B cell (primary cell): ENCODE results near the gene ICE2. TPM values are rescaled to one million over a fixed set of nuclear protein-coding genes. Genes with fewer than 3 reads are reported as not detected.

Experiments
- ATAC-seq: fragments of 200-7000 bp; cut with Tn5 transposase; one replicate; pipeline ENCODE4 v1.10.0; 2021; ENCODE audit warnings: low read depth, mild to moderate bottlenecking, moderate number of reproducible peaks, moderate library complexity
- CTCF ChIA-PET: fragments of 350-600 bp; sonication (Branson Sonifier 250); formaldehyde crosslinking; loops from one replicate; lab custom pipeline; 2021; ENCODE audit warnings: antibody characterized with exemption, inconsistent platforms; lab: Charles Lee
- POLR2A ChIA-PET: fragments of 350-600 bp; sonication (Branson Sonifier 250); formaldehyde crosslinking; loops from one replicate; lab custom pipeline; 2021; ENCODE audit warnings: antibody characterized with exemption; lab: Charles Lee
- DNase-seq: peaks from one replicate; pipeline ENCODE4 v3.0.0; 2013
- H2AFZ ChIP-seq: 2 replicates; pipeline ENCODE4 v1.6.1; 2012; ENCODE audit warnings: mild to moderate bottlenecking, low read depth, low read length; ENCODE audit not compliant: insufficient read depth, poor library complexity, severe bottlenecking
- H3K27ac ChIP-seq, 2 donors: 1 replicate in 1 of 2; 2 replicates in 1 of 2; pipeline ENCODE4 v1.5.1; 2012 to 2013; ENCODE audit warnings: low read length in 2 of 2, mild to moderate bottlenecking in 2 of 2, moderate library complexity in 1 of 2
- H3K27me3 ChIP-seq, 4 experiments: fragments of 200-600 bp in 1 of 4; sonication (generic) in 1 of 4; replicated peaks in 1 of 4; 1 replicate in 2 of 4; 2 replicates in 2 of 4; pipeline versions ENCODE4 v1.6.1 to v1.7.0; 2013 to 2016; ENCODE audit warnings: low read length in 3 of 4, mild to moderate bottlenecking in 2 of 4, mixed read lengths in 1 of 4, moderate library complexity in 1 of 4; ENCODE audit not compliant: insufficient read depth in 4 of 4, control insufficient read depth in 3 of 4; ENCODE audit errors: control extremely low read depth in 1 of 4
- H3K36me3 ChIP-seq, 2 experiments: replicated peaks in 1 of 2; 1 replicate in 1 of 2; 2 replicates in 1 of 2; pipeline versions ENCODE4 v1.6.1 to v1.7.1; 2013; ENCODE audit warnings: low read length in 1 of 2; ENCODE audit not compliant: insufficient read depth in 2 of 2, control insufficient read depth in 1 of 2; ENCODE audit errors: control extremely low read depth in 1 of 2, extremely low read depth in 1 of 2
- H3K4me1 ChIP-seq, 2 donors: fragments of 200-600 bp in 1 of 2; sonication (generic) in 1 of 2; 1 replicate in 1 of 2; 2 replicates in 1 of 2; pipeline versions ENCODE4 v1.5.1 to v1.6.1; 2013 to 2017; ENCODE audit warnings: low read length in 2 of 2; ENCODE audit not compliant: control insufficient read depth in 2 of 2, insufficient read depth in 2 of 2
- H3K4me2 ChIP-seq: replicated peaks from 2 replicates; pipeline ENCODE3; 2012; ENCODE audit warnings: mild to moderate bottlenecking, low read depth, low read length; ENCODE audit not compliant: poor library complexity, severe bottlenecking
- H3K4me3 ChIP-seq, 5 experiments: fragments of 200-600 bp in 1 of 5; sonication (generic) in 1 of 5; 1 replicate in 3 of 5; 2 replicates in 2 of 5; pipeline versions ENCODE4 v1.5.1 to v1.7.0; 2011 to 2016; ENCODE audit warnings: low read length in 4 of 5, mild to moderate bottlenecking in 4 of 5, low read depth in 2 of 5, control low read depth in 1 of 5, moderate library complexity in 1 of 5; ENCODE audit not compliant: insufficient read depth in 1 of 5; ENCODE audit errors: control extremely low read depth in 1 of 5, extremely low read depth in 1 of 5
- H3K79me2 ChIP-seq: fragments of 200-600 bp; sonication (generic); one replicate; pipeline ENCODE4 v1.6.0; 2016; ENCODE audit warnings: low read length; ENCODE audit not compliant: control insufficient read depth, insufficient read depth
- H3K9ac ChIP-seq: fragments of 200-600 bp; sonication (generic); 2 replicates; pipeline ENCODE4 v1.6.1; 2017; ENCODE audit warnings: mild to moderate bottlenecking, low read length, moderate library complexity
- H3K9me3 ChIP-seq, 3 donors: one replicate each; pipeline versions ENCODE4 v1.6.1 to v1.7.1; 2013; ENCODE audit warnings: low read length in 2 of 3; ENCODE audit not compliant: control insufficient read depth in 2 of 3, insufficient read depth in 1 of 3; ENCODE audit errors: control extremely low read depth in 1 of 3
- H4K20me1 ChIP-seq: 2 replicates; pipeline ENCODE4 v1.6.0; 2012; ENCODE audit warnings: mild to moderate bottlenecking, low read length; ENCODE audit not compliant: insufficient read depth, control insufficient read depth, poor library complexity, severe bottlenecking
- H3K27ac Mint-ChIP-seq: one replicate; pipeline ENCODE4 v1.8.0; 2021; ENCODE audit warnings: mixed read lengths
- H3K27me3 Mint-ChIP-seq: one replicate; pipeline ENCODE4 v1.8.0; 2021; ENCODE audit warnings: mixed read lengths
- H3K4me1 Mint-ChIP-seq: one replicate; pipeline ENCODE4 v1.8.0; 2021; ENCODE audit warnings: mixed read lengths
- H3K4me3 Mint-ChIP-seq: one replicate; pipeline ENCODE4 v1.8.0; 2021; ENCODE audit warnings: mixed read lengths
- H3K9me3 Mint-ChIP-seq: one replicate; pipeline ENCODE4 v1.8.0; 2022; ENCODE audit warnings: mixed read lengths; ENCODE audit not compliant: insufficient read depth
- EZH2 ChIP-seq: IDR thresholded peaks from 2 replicates; pipeline ENCODE4 v1.6.1; 2012; ENCODE audit warnings: borderline replicate concordance, low read depth, mild to moderate bottlenecking, moderate library complexity, low read length; ENCODE audit not compliant: insufficient read depth, poor library complexity, severe bottlenecking
- WGBS: methylation state at CpG from one replicate; pipeline ENCODE4 v1.1.5; 2013; ENCODE audit warnings: missing lambda C conversion rate; ENCODE audit not compliant: insufficient coverage; 5-methylcytosine and 5-hydroxymethylcytosine counted together
- intact Hi-C: fragments of 100-400 bp; cut with micrococcal nuclease; formaldehyde crosslinking; loops from one replicate; pipeline ENCODE4 v1.10.0; 2022
- polyA plus RNA-seq: library from polyadenylated mRNA; depleted of rRNA; stranded (reverse); fragments of >200 nt; gene quantifications from 2 replicates; pipeline ENCODE4 v1.2.3, GENCODE V29; 2012
- total RNA-seq, 2 donors: library from RNA; stranded (reverse); fragments of 120-200 nt in 1 of 2; gene quantifications; 1 replicate in 1 of 2; 2 replicates in 1 of 2; pipeline versions ENCODE4 v1.2.3 to v1.2.4, GENCODE V29; 2013 to 2022
- TF ChIP-seq, protein P1 (sequence below): fragments of 200-600 bp; IDR thresholded peaks from one replicate; pipeline ENCODE4 v1.8.0; 2022; ENCODE audit warnings: antibody characterized with exemption, mild to moderate bottlenecking

Gene ICE2
- total and polyA plus RNA-seq, 2 donors (not counting 1 experiment from before 2014, with no cell fraction given): 19.0 to 71.2 TPM

- H3K79me2 ChIP-seq: peaks cover 58% of the 10 kb centered on the region
- WGBS: no CpG with 5 or more reads among the region's 1 CpG
- ChIA-PET POLR2A (interaction anchor here (1.3 kb wide), 1 partner anchor 82 kb away, joined by 18 read pairs; the partner anchor contains the start of gene ANXA2), CTCF (interaction anchor here (1.2 to 1.3 kb wide), 2 partner anchors 40 to 82 kb away, joined by 4 to 8 read pairs; partner anchors contain the start of gene ANXA2)
- no peak for TF ChIP-seq EZH2
- peak overlapping the region; percentile 96 for H2AFZ ChIP-seq
- peak overlapping the region; percentile 84 for H3K4me2 ChIP-seq
- H3K4me1 ChIP-seq: peaks cover 23 to 28% of the 10 kb centered on the region in 2 donors
- H4K20me1 ChIP-seq: no peaks in the 10 kb centered on the region
- peak overlapping the region; percentile 97 for H3K27ac Mint-ChIP-seq
- peak overlapping the region; percentile 99 for H3K4me3 Mint-ChIP-seq
- ATAC-seq (no peak), DNase-seq (peak; percentile 12)
- intact Hi-C loops: no loop called here
- H3K36me3 ChIP-seq: peaks cover 4% of the 10 kb centered on the region in 2 experiments
- H3K27me3 Mint-ChIP-seq: no peaks in the 10 kb centered on the region
- H3K27ac ChIP-seq: peak overlapping the region in 1 of 2 donors; percentile 95
- no peaks in the 10 kb centered on the region for H3K27me3 ChIP-seq
- H3K9me3 ChIP-seq: no peaks in the 10 kb centered on the region
- peak overlapping the region in 2 of 5 experiments; percentile 92 to 97 for H3K4me3 ChIP-seq
- peak overlapping the region; percentile 98 for H3K9ac ChIP-seq
- no peaks in the 10 kb centered on the region for H3K9me3 Mint-ChIP-seq
- peaks cover 48% of the 10 kb centered on the region for H3K4me1 Mint-ChIP-seq
Observed at GRCh38 chr15:60480149-60480548, 1.2 kb upstream of the ICE2 start.

DNA sequence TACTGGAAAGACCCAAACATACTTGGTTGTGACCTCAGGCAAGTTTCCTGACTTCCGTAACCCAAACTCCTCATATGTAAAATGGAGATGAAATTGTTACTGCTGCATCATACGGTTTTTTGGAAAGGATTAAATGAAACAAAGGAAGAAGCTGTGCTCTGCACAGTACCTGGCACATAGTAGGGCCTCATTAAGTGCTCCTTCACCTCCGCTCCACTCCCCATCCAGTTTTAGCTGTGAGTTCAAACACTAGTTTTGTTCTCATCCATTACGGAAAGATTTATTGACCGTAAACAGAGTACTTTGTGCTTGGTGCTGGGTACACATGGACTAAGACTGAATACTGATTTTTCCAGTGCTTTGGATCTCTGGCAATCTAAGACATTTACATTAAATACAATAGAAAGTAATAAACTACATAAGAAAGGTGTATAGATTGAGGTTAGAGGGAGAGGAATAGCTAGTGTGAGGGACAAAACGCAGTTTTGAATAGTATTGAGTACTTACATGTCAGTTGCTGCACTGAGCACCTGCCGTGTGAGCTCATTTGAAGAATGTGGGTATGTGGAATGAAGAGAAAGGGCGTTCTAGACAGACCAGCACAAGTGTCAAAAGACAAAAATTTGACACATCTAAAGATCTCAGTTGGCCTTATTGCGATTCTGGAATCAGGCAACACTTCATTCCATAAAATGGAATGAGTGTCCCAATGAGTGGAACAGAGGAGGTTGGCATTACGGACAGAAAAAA, 594 bp upstream of the ICE2 start:
- Histone ChIP-seq H4K20me1 (no peaks in the 10 kb centered on the region), H3K27me3 (no peaks in the 10 kb centered on the region), H3K9ac (peak overlapping the region; percentile 98), H3K9me3 (no peaks in the 10 kb centered on the region), H3K4me3 (peak overlapping the region; percentile 76 to 97 (median 89)), H3K4me1 (peaks cover 23 to 28% of the 10 kb centered on the region in 2 donors), H3K79me2 (peaks cover 64% of the 10 kb centered on the region), H3K4me2 (peak overlapping the region; percentile 84), H3K27ac (peak overlapping the region; percentile 85 to 95), H3K36me3 (peaks cover 4 to 9% of the 10 kb centered on the region in 2 experiments), H2AFZ (peak overlapping the region; percentile 96)
- ATAC-seq: no peak
- H3K9me3 Mint-ChIP-seq: no peaks in the 10 kb centered on the region
- no peak for DNase-seq
- intact Hi-C loops: loop anchor here (1.0 to 5.0 kb wide), 6 partner anchors 28 to 1547 kb away; partner anchors contain the start of genes ANXA2, BNIP2 and SLTM
- WGBS: 21% methylated on average over 2 of the region's 10 CpGs
- POLR2A ChIA-PET: interaction anchor here (0.6 to 1.3 kb wide), 2 partner anchors 8 to 82 kb away, joined by 5 to 18 read pairs; partner anchors contain the start of gene ANXA2
- TF ChIP-seq, protein P1, sequence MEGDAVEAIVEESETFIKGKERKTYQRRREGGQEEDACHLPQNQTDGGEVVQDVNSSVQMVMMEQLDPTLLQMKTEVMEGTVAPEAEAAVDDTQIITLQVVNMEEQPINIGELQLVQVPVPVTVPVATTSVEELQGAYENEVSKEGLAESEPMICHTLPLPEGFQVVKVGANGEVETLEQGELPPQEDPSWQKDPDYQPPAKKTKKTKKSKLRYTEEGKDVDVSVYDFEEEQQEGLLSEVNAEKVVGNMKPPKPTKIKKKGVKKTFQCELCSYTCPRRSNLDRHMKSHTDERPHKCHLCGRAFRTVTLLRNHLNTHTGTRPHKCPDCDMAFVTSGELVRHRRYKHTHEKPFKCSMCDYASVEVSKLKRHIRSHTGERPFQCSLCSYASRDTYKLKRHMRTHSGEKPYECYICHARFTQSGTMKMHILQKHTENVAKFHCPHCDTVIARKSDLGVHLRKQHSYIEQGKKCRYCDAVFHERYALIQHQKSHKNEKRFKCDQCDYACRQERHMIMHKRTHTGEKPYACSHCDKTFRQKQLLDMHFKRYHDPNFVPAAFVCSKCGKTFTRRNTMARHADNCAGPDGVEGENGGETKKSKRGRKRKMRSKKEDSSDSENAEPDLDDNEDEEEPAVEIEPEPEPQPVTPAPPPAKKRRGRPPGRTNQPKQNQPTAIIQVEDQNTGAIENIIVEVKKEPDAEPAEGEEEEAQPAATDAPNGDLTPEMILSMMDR: no peak
- TF ChIP-seq EZH2: no peak
- peaks cover 52% of the 10 kb centered on the region for H3K4me1 Mint-ChIP-seq
- CTCF ChIA-PET: interaction anchor here (0.6 to 1.3 kb wide), 3 partner anchors 41 to 120 kb away, joined by 4 to 8 read pairs (median 4); partner anchors contain the start of gene ANXA2
- H3K4me3 Mint-ChIP-seq: peak overlapping the region; percentile 99
- no peaks in the 10 kb centered on the region for H3K27me3 Mint-ChIP-seq
- H3K27ac Mint-ChIP-seq: peak overlapping the region; percentile 97
